PC-9 (cell line): ENCODE data around the gene BSPH1.
"Not testable (repeated sequence)": the region's sequence is repeated elsewhere in the genome, so short reads cannot be mapped to it uniquely, and the experiment has no call there.

ENCODE experiments used
- EZH2 ChIP-seq: fragments of 200-600 bp; sonication (generic); IDR thresholded peaks from 2 replicates; pipeline ENCODE4 v1.8.0; 2017; ENCODE audit warnings: antibody characterized with exemption, low read depth
- TF ChIP-seq, protein P1 (sequence below): fragments of 200-600 bp; sonication (generic); conservative IDR thresholded peaks from 2 replicates; pipeline ENCODE4 v1.6.1; 2017; ENCODE audit warnings: mixed run types, antibody characterized with exemption, mild to moderate bottlenecking, moderate library complexity

DNA sequence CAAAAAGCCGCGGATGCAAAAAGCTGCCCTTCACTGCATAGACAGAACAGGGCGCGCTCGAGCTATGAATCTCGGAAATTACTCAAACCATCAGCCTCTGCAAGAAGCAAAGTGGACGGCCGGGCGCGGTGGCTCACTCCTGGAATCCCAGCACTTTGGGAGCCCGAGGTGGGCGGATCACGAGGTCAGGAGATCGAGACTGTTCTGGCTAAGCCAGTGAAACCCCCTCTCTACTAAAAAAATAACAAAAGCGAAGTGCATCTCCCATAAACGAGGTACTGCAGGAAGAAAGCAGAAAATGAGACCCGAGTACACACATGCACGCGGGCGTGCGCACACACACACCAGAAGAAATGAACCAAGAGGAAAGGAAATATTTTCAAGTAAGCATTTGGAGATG, 39.8 kb downstream of the BSPH1 start:
- TF ChIP-seq, protein P1, sequence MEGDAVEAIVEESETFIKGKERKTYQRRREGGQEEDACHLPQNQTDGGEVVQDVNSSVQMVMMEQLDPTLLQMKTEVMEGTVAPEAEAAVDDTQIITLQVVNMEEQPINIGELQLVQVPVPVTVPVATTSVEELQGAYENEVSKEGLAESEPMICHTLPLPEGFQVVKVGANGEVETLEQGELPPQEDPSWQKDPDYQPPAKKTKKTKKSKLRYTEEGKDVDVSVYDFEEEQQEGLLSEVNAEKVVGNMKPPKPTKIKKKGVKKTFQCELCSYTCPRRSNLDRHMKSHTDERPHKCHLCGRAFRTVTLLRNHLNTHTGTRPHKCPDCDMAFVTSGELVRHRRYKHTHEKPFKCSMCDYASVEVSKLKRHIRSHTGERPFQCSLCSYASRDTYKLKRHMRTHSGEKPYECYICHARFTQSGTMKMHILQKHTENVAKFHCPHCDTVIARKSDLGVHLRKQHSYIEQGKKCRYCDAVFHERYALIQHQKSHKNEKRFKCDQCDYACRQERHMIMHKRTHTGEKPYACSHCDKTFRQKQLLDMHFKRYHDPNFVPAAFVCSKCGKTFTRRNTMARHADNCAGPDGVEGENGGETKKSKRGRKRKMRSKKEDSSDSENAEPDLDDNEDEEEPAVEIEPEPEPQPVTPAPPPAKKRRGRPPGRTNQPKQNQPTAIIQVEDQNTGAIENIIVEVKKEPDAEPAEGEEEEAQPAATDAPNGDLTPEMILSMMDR: not testable (repeated sequence)
- TF ChIP-seq EZH2: not testable (repeated sequence)
